Stimulated activated CD8-positive, alpha-beta memory T cell treated with anti-CD3 and anti-CD28 coated beads, Interleukin-4, amount 100 ng/mL, for 24 hours (primary cell): Measurements from ENCODE around the gene ADCY1.
"Not testable (repeated sequence)": the region's sequence is repeated elsewhere in the genome, so short reads cannot be mapped to it uniquely, and the experiment has no call there.

ENCODE experiments used
- DNase-seq: peaks from one replicate; pipeline ENCODE4 v3.0.0-alpha.2; 2020; ENCODE audit warnings: low read depth

ADCY1 gene

GRCh38 chr7:45759464-45759863 lies 185.3 kb downstream of the ADCY1 start:
- not testable (repeated sequence) for DNase-seq

GRCh38 chr7:45761545-45762205 lies 187.5 kb downstream of the ADCY1 start:
- DNase-seq = not testable (repeated sequence)

DNA sequence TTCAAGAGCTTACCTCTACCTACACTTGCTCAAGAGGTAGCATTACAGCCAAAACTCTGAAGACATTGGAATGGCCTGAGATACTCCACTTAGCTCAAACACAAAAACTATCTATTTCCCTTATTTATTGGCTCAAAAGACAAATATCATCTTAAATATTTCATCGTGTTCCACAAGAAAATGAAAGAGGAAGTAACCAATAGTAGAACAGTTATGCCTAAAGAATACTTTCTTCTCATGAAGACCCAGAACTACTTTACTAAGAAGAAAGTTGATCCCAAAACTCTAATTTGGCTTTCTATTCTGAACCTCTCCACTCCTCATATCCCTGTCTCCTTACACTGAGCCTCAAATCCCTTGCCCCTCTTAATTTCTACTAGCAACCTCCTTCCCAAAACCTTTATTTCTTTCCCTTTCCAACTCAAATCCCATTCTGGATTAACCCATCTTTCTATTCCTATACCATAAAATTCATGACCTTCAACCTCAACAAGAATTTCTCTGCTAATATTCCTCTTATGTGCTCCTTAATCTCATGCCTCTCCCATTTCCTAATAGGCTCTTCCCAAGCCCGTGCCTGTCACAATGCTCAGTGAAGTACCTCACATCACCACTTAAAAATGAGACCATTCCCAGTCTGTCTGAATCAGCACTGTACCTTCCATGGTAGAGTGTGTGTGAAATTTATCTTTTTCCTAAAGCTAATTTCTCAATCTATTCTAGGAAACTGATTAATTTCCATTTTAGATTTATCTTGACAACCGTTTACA lies 188.2 kb downstream of the ADCY1 start:
- DNase-seq = not testable (repeated sequence)

GRCh38 chr7:45768516-45769394 lies 194.6 kb downstream of the ADCY1 start:
- peak; percentile 98 for DNase-seq

DNA sequence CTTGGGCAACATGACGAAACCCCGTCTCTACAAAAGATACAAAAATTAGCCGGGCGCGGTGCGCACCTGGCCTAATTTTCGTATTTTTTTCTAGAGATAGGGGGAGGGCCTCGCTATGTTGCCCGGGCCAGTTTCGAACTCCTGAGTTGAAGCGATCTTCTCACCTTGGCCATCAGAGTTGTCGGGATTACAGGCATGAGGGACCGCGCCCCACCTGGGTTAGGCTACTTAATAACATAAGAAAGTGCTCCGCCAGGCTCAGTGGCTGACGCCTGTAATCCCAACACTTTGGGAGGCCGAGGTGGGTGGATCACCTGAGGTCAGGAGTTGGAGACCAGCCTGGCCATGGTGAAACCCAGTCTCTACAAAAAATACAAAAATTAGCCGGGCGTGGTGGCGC lies 195.5 kb downstream of the ADCY1 start:
- DNase-seq = not testable (repeated sequence)
